ENCODE results near the gene MAPKAPK3. TPM values are rescaled to one million over a fixed set of nuclear protein-coding genes. Genes with fewer than 3 reads are reported as not detected.

Gene MAPKAPK3
- total RNA-seq, 2 experiments from 2014 or later: 156 to 175 TPM

GRCh38 chr3:50604628-50605588, 12.0 kb upstream of the MAPKAPK3 start:
- H3K36me3 Mint-ChIP-seq: peaks cover 73% of the 10 kb centered on the region
- ATAC-seq: no peak
- no peaks in the 10 kb centered on the region for H3K27me3 Mint-ChIP-seq
- H3K4me3 Mint-ChIP-seq: peak overlapping the region; percentile 89
- H3K27ac Mint-ChIP-seq: peak overlapping the region; percentile 100
- no peaks in the 10 kb centered on the region for H3K9me3 Mint-ChIP-seq (ENCODE audit: low read depth)
- peaks cover 64% of the 10 kb centered on the region for H3K4me1 Mint-ChIP-seq
- CTCF ChIA-PET: interaction anchor here (9.4 to 25.1 kb wide), 3 partner anchors 10 to 32 kb away, joined by 143 to 859 read pairs (median 164); partner anchors contain the start of genes C3orf18, CISH, HEMK1 and MAPKAPK3
- no peak for DNase-seq

- CTCF ChIA-PET: interaction anchor here (0.6 to 25.1 kb wide), 5 partner anchors 9 to 268 kb away, joined by 3 to 859 read pairs (median 143); partner anchors contain the start of genes C3orf18, CISH, HEMK1 and MAPKAPK3
- peak overlapping the region; percentile 89 for H3K4me3 Mint-ChIP-seq
- H3K27ac Mint-ChIP-seq: peak overlapping the region; percentile 100
- DNase-seq (no peak), ATAC-seq (no peak)
- H3K27me3 Mint-ChIP-seq: no peaks in the 10 kb centered on the region
- H3K9me3 Mint-ChIP-seq (ENCODE audit: low read depth): no peaks in the 10 kb centered on the region
- H3K36me3 Mint-ChIP-seq: peaks cover 79% of the 10 kb centered on the region
- H3K4me1 Mint-ChIP-seq: peaks cover 54% of the 10 kb centered on the region
These were observed 11.0 kb upstream of the MAPKAPK3 start for GRCh38 chr3:50605901-50606326.

DNA sequence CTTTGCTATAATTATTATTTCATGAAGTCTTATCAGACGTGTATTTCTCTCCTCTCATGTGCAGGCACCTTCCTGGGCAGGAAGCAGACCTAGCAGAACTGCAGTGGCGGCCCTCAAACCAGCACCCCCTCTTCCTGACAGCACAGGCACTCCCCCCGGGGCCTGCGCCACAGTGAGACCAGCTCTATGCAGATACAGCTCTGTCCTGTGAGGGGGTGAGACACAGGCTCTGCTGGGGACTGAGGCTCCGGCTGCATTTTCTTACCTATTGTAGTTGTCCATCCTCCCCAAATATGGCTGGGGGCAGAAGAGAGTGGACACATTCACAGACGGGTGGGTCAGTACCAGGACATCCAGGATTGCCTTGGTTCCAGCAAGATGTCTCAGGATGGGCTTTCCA, 10.4 kb upstream of the MAPKAPK3 start:
- ATAC-seq: no peak
- peaks cover 85% of the 10 kb centered on the region for H3K36me3 Mint-ChIP-seq
- peak overlapping the region; percentile 89 for H3K4me3 Mint-ChIP-seq
- no peaks in the 10 kb centered on the region for H3K27me3 Mint-ChIP-seq
- H3K4me1 Mint-ChIP-seq: peaks cover 47% of the 10 kb centered on the region
- H3K27ac Mint-ChIP-seq: peak overlapping the region; percentile 100
- CTCF ChIA-PET: interaction anchor here (0.6 to 25.1 kb wide), 5 partner anchors 8 to 269 kb away, joined by 3 to 859 read pairs (median 143); partner anchors contain the start of genes C3orf18, CISH, HEMK1 and MAPKAPK3
- DNase-seq: peak; percentile 80
- no peaks in the 10 kb centered on the region for H3K9me3 Mint-ChIP-seq (ENCODE audit: low read depth)

DNA sequence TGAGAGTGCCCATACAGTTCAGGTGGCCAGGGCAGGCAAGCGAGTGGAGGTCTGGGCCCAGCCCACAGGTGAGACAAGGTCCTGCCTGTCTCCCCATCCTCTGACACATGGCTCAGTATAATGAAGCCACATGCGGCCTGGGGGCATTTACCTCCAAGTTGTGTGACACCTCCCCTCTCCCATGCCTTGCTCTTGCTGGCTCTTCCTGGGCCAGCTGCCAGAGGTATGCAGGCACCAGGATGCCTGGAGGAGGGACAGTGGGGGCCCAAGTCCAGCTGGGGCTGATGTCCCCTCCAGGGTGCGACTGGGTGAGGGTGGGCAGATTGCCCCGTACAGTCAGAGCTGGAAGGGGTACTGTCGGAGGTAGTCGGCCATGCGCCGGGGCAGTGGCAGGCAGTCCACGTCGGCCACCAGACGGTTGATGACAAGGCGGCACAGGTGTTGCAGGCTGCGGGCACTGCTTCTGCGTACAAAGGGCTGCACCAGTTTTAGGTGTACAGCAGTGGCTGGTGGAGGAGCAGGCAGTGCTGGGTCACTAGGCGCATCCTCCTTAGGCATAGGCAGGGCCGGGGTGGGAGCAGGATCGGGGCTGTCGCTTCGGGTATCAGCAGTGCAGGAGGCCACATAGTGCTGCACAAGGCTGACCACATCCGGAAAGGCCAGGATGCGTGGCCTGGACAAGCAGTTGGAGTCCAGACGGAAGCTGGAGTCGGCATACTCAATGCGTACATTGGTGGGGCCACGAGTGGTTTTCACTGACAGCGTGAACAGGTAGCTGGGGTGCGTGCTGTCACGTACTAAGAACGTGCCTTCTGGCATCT, 9.5 kb upstream of the MAPKAPK3 start:
- H3K4me1 Mint-ChIP-seq: peaks cover 38% of the 10 kb centered on the region
- H3K4me3 Mint-ChIP-seq: peak overlapping the region; percentile 89
- peak overlapping the region; percentile 100 for H3K27ac Mint-ChIP-seq
- ATAC-seq (no peak), DNase-seq (peak; percentile 86)
- H3K27me3 Mint-ChIP-seq: no peaks in the 10 kb centered on the region
- peaks cover 91% of the 10 kb centered on the region for H3K36me3 Mint-ChIP-seq
- no peaks in the 10 kb centered on the region for H3K9me3 Mint-ChIP-seq (ENCODE audit: low read depth)
- CTCF ChIA-PET: interaction anchor here (0.8 to 25.1 kb wide), 7 partner anchors 7 to 270 kb away, joined by 3 to 859 read pairs (median 143); partner anchors contain the start of genes C3orf18, CISH, HEMK1 and MAPKAPK3

DNA sequence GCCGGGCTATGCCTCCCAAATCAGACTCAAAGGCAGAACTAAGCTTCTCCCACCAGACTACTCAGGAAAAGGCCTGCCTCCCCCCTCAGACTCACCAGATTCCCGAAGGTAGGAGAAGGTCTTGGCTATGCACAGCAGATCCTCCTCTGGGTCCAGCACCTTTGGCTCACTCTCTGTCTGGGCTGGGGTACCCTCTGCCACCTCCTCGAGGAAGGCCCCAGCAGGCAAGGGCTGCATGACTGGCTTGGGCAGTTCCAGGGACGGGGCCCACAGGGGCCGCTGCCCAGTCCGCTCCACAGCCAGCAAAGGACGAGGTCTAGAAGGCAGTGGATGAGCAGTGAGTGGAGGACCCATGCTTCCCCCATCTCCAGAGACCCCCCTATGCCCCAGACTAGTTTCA, 8.7 kb upstream of the MAPKAPK3 start:
- H3K27me3 Mint-ChIP-seq: no peaks in the 10 kb centered on the region
- DNase-seq: no peak

DNA sequence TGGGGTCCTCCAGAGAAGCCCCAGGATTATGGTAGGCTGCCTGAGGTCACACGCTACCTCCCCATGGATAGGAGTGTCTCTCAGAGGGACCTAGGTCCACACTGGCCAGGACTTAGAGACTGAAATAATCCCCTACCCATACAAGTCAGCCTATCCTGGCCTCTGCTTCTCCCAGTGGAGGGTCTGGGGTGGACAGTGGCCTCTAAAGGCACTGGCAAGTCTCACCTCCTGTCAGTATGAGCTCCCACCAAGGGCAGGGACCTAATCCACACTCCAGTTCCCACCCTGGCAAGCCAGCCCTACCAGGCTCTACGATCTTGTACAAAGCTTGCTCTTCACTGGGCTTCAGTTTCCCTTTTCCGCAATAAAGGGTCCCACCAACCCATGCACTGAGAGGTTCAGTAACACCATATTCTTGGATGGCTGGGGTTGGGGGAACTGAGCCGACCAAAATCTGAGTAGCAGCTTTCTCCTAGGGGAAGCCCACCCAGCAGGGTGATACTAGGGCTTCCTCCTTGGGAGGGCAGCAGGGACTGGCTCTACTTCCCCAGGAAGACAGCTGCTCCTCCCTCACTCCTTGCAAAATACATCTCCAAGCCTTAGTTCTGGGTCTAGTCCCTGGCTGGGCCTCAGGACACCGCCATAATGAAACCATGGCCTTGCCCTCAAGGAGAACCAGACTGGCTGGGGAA, 7.7 kb upstream of the MAPKAPK3 start:
- DNase-seq: no peak
- H3K27me3 Mint-ChIP-seq: no peaks in the 10 kb centered on the region
- ATAC-seq: no peak
- H3K27ac Mint-ChIP-seq: peak overlapping the region; percentile 100
- peaks cover 94% of the 10 kb centered on the region for H3K36me3 Mint-ChIP-seq
- H3K4me3 Mint-ChIP-seq: peak overlapping the region; percentile 89
- peaks cover 27% of the 10 kb centered on the region for H3K4me1 Mint-ChIP-seq
- no peaks in the 10 kb centered on the region for H3K9me3 Mint-ChIP-seq (ENCODE audit: low read depth)
- CTCF ChIA-PET: interaction anchor here (1.1 to 25.1 kb wide), 7 partner anchors 8 to 271 kb away, joined by 3 to 859 read pairs (median 29); partner anchors contain the start of genes C3orf18, HEMK1 and RASSF1

More for the DNA sequence above, 8.7 kb upstream of the MAPKAPK3 start:
- Mint-ChIP-seq H3K4me1 (peaks cover 30% of the 10 kb centered on the region), H3K36me3 (peaks cover 94% of the 10 kb centered on the region), H3K27ac (peak overlapping the region; percentile 100), H3K4me3 (peak overlapping the region; percentile 89), H3K9me3 (ENCODE audit: low read depth) (no peaks in the 10 kb centered on the region)
- ATAC-seq: no peak
- CTCF ChIA-PET: interaction anchor here (0.8 to 25.1 kb wide), 5 partner anchors 8 to 270 kb away, joined by 3 to 859 read pairs (median 29); partner anchors contain the start of genes C3orf18, HEMK1 and MAPKAPK3

GRCh38 chr3:50609763-50610085, 7.2 kb upstream of the MAPKAPK3 start:
- Mint-ChIP-seq H3K4me3 (peak overlapping the region; percentile 89), H3K9me3 (ENCODE audit: low read depth) (no peaks in the 10 kb centered on the region), H3K4me1 (peaks cover 27% of the 10 kb centered on the region), H3K27ac (peak overlapping the region; percentile 100), H3K27me3 (no peaks in the 10 kb centered on the region), H3K36me3 (peaks cover 92% of the 10 kb centered on the region)
- DNase-seq (no peak), ATAC-seq (no peak)
- CTCF ChIA-PET: interaction anchor here (1.1 to 25.1 kb wide), 8 partner anchors 8 to 780 kb away, joined by 3 to 859 read pairs (median 16); partner anchors contain the start of genes C3orf18, HEMK1 and RASSF1

DNA sequence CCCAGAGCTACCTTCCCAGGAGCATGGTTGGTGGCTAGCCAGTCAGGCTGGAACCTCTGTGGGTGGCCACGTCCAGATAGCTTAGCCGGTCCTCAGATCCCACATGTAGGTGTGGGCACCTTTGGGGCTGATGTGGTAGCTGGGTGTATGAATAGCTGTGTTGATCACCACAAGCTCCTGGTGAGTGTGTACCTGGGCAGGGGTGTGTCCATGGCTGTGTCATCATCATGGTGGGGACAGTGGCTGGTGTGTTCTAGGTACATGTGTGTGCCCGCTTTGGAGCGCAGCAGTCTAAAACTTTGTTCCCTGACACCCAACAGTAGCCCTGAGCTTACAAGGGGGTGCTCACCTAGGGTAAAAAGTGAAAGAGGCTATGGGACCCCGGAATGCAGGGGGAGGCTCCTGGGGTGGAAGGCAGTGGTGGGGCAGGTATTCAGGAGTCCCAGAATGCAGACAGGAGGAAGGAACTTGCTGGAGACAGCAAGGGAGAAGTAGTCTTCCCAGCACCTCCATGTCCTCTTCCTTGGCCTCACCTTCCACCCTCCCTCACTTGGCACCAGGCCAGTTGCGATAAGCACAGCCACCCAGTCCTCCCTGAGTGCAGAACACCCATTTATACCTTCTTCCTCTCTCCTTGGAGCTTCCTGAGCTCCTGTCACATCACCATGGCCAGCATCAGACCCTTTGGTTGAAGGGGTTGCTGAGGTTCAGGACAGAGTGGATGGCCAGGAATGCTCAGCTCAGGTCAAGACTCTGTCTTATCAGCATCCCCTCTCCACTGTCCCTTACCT, 6.6 kb upstream of the MAPKAPK3 start:
- peak overlapping the region; percentile 89 for H3K4me3 Mint-ChIP-seq
- no peak for ATAC-seq
- H3K4me1 Mint-ChIP-seq: peaks cover 26% of the 10 kb centered on the region
- peaks cover 89% of the 10 kb centered on the region for H3K36me3 Mint-ChIP-seq
- no peaks in the 10 kb centered on the region for H3K9me3 Mint-ChIP-seq (ENCODE audit: low read depth)
- peak overlapping the region; percentile 100 for H3K27ac Mint-ChIP-seq
- peak; percentile 78 for DNase-seq
- CTCF ChIA-PET: interaction anchor here (0.6 to 25.1 kb wide), 10 partner anchors 9 to 890 kb away, joined by 3 to 859 read pairs (median 5); partner anchors contain the start of genes C3orf18, HEMK1 and RASSF1
- H3K27me3 Mint-ChIP-seq: no peaks in the 10 kb centered on the region

DNA sequence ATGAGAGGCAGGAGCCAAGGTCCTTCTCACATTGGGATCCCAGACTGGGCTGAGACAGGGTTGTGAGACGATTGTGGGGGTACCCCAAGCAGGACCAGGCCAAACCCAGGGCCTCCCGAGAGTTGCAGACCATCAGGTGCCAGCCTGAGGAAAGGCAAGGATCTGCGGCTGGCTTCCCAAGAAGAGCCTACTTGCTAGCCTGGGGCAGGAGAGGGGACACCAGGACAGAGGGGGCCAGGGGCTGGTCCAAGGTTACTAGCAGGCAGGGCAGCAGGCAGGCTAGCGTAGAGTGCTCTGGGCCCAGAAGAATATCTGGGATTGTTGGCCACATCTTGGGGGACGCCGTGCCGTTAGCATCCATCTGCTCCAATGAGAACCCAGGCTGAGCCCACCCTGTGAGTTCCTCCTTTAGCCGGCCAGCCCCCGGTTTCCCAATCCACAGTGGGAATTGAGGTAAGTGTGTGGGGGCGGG, 5.9 kb upstream of the MAPKAPK3 start:
- no peaks in the 10 kb centered on the region for H3K9me3 Mint-ChIP-seq (ENCODE audit: low read depth)
- H3K27ac Mint-ChIP-seq: peak overlapping the region; percentile 100
- H3K4me1 Mint-ChIP-seq: peaks cover 26% of the 10 kb centered on the region
- CTCF ChIA-PET: interaction anchor here (0.6 to 25.1 kb wide), 7 partner anchors 9 to 890 kb away, joined by 3 to 859 read pairs (median 29); partner anchors contain the start of genes C3orf18 and HEMK1
- H3K4me3 Mint-ChIP-seq: peak overlapping the region; percentile 89
- no peak for DNase-seq
- no peak for ATAC-seq
- no peaks in the 10 kb centered on the region for H3K27me3 Mint-ChIP-seq
- H3K36me3 Mint-ChIP-seq: peaks cover 82% of the 10 kb centered on the region

DNA sequence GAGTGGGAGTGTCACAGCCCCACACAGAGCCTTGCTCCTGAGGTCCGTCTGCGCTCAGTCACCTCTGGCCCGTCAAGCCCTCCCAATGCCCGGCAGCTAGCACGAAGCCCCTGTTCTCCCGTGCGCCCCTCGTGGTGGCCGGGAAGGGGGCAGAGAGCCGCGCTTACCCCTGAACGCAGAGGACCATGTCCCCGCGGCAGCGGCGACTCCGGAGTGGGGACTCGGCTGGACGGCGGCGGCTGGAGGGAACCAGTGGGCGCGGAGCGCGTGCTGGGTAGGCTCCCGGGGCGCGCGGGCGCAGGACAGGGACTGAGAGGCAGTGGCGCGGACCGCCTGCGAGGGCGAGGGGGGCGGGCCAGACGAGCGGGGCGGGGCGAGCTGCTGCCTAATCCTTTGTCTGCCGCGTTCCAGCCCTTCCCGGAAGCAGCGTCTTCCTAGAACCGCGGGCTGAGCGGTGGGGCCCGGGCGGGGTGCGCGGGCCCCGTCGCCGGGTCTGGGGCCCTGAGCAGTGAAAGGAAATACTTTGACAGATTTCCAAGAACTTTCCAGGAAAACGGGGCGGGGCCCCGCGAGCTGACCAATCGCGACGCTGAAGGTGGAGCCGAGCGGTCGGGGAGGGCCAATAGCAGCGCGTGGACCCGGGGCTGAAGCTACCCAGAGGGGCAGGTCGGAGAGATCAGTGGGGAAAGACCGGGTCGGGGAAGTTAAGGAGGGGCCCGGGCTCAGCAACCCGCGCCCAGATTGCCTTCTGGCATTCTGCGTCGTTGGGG, 5.3 kb upstream of the MAPKAPK3 start, which contains the start of gene CISH:
Gene CISH, minus strand, starts transcription at position 311 of the 770 bp plus-strand sequence. Its CDS starts 124 bp downstream, at position 187.
- CTCF ChIA-PET: interaction anchor here (0.6 to 25.1 kb wide), 9 partner anchors 8 to 274 kb away, joined by 3 to 859 read pairs (median 20); partner anchors contain the start of genes C3orf18, CYB561D2, HEMK1 and NPRL2
- Mint-ChIP-seq H3K9me3 (ENCODE audit: low read depth) (no peaks in the 10 kb centered on the region), H3K27me3 (no peaks in the 10 kb centered on the region), H3K4me1 (peaks cover 29% of the 10 kb centered on the region), H3K36me3 (peaks cover 76% of the 10 kb centered on the region), H3K4me3 (peak within 1 kb of the TSS; percentile 89), H3K27ac (peak within 1 kb of the TSS; percentile 100)
- DNase-seq (peak; percentile 99), ATAC-seq (peak; percentile 72)
